Measurements from ENCODE around the gene MCTP1. TPM values are rescaled to one million over a fixed set of nuclear protein-coding genes. Genes with fewer than 3 reads are reported as not detected.

Gene MCTP1
- total RNA-seq, 1 experiment from 2014 or later = 7.5 TPM

GRCh38 chr5:95026718-95027117, 258.2 kb downstream of the MCTP1 start:
- Histone ChIP-seq H3K9ac (ENCODE audit: low read length) (no peak overlapping the region), H3K4me2 (ENCODE audit: low read length) (no peak overlapping the region), H3K27ac (ENCODE audit: low read length) (no peak overlapping the region), H3K79me2 (ENCODE audit: low read length) (no peaks in the 10 kb centered on the region), H3F3A (ENCODE audit: low read length, unreplicated experiment) (no peaks in the 10 kb centered on the region), H3K27me3 (ENCODE audit: low read length) (no peaks in the 10 kb centered on the region), H2AFZ (ENCODE audit: low read length) (no peak overlapping the region), H4K20me1 (ENCODE audit: low read length) (no peaks in the 10 kb centered on the region), H3K4me1 (ENCODE audit: insufficient read depth, low read length) (no peaks in the 10 kb centered on the region), H3K9me3 (ENCODE audit: low read length) (no peaks in the 10 kb centered on the region), H3K9me2 (replicated peaks; ENCODE audit: low read length) (no peaks in the 10 kb centered on the region), H3K36me3 (ENCODE audit: low read depth, low read length) (no peaks in the 10 kb centered on the region), H3K4me3 (ENCODE audit: low read length) (no peak overlapping the region)
- no peak for TF ChIP-seq EZH2phosphoT487 (IDR thresholded peaks at IDR 0.05; ENCODE audit: borderline replicate concordance, low read length)
- no peak for TF ChIP-seq EZH2 (IDR thresholded peaks at IDR 0.05; ENCODE audit: low read length, unreplicated experiment)
- no peak for TF ChIP-seq CTCF (conservative IDR thresholded peaks at IDR 0.05; ENCODE audit: low read depth, low read length)
- no TSS peak for BruUV-seq (replicated peaks)
- ChIA-PET POLR2A (ENCODE audit: unreplicated experiment) (no interaction called here), CTCF (no interaction called here)
- intact Hi-C loops (cut with micrococcal nuclease) = no loop called here
- DNase-seq (no peak), ATAC-seq (no peak)

GRCh38 chr5:95022967-95023695, 261.8 kb downstream of the MCTP1 start:
- DNase-seq = peak; percentile 4
- H3K9me2 ChIP-seq (replicated peaks; ENCODE audit: low read length) = no peaks in the 10 kb centered on the region
- no peaks in the 10 kb centered on the region for H3K27me3 ChIP-seq (ENCODE audit: low read length)
- intact Hi-C loops (cut with micrococcal nuclease) = no loop called here
- TF ChIP-seq EZH2phosphoT487 (IDR thresholded peaks at IDR 0.05; ENCODE audit: borderline replicate concordance, low read length) = no peak
- TF ChIP-seq EZH2 (IDR thresholded peaks at IDR 0.05; ENCODE audit: low read length, unreplicated experiment) = no peak
- TF ChIP-seq CTCF (conservative IDR thresholded peaks at IDR 0.05; ENCODE audit: low read depth, low read length) = no peak
- H3K9me3 ChIP-seq (ENCODE audit: low read length) = no peaks in the 10 kb centered on the region
- H3K4me2 ChIP-seq (ENCODE audit: low read length) = no peak overlapping the region
- no peak overlapping the region for H3K9ac ChIP-seq (ENCODE audit: low read length)
- H4K20me1 ChIP-seq (ENCODE audit: low read length) = no peaks in the 10 kb centered on the region
- no peak for ATAC-seq
- no peaks in the 10 kb centered on the region for H3F3A ChIP-seq (ENCODE audit: low read length, unreplicated experiment)
- H3K36me3 ChIP-seq (ENCODE audit: low read depth, low read length) = no peaks in the 10 kb centered on the region
- no peak overlapping the region for H3K4me3 ChIP-seq (ENCODE audit: low read length)
- ChIA-PET POLR2A (ENCODE audit: unreplicated experiment) (no interaction called here), CTCF (no interaction called here)
- no TSS peak for BruUV-seq (replicated peaks)
- no peaks in the 10 kb centered on the region; the same call in 1 of the 2 replicates for H3K4me1 ChIP-seq (ENCODE audit: insufficient read depth, low read length)
- H3K79me2 ChIP-seq (ENCODE audit: low read length) = no peaks in the 10 kb centered on the region
- no peak overlapping the region for H3K27ac ChIP-seq (ENCODE audit: low read length)
- no peak overlapping the region for H2AFZ ChIP-seq (ENCODE audit: low read length)

GRCh38 chr5:95020345-95020744, 264.5 kb downstream of the MCTP1 start:
- Histone ChIP-seq H3K9ac (ENCODE audit: low read length) (no peak overlapping the region), H3K9me2 (replicated peaks; ENCODE audit: low read length) (no peaks in the 10 kb centered on the region), H3K4me1 (ENCODE audit: insufficient read depth, low read length) (no peaks in the 10 kb centered on the region; the same call in 1 of the 2 replicates), H3K27ac (ENCODE audit: low read length) (no peak overlapping the region), H3K27me3 (ENCODE audit: low read length) (no peaks in the 10 kb centered on the region), H3K4me3 (ENCODE audit: low read length) (no peak overlapping the region), H4K20me1 (ENCODE audit: low read length) (no peaks in the 10 kb centered on the region), H3K36me3 (ENCODE audit: low read depth, low read length) (no peaks in the 10 kb centered on the region), H3K79me2 (ENCODE audit: low read length) (no peaks in the 10 kb centered on the region), H3K9me3 (ENCODE audit: low read length) (no peaks in the 10 kb centered on the region), H3F3A (ENCODE audit: low read length, unreplicated experiment) (no peaks in the 10 kb centered on the region), H2AFZ (ENCODE audit: low read length) (no peak overlapping the region), H3K4me2 (ENCODE audit: low read length) (no peak overlapping the region)
- POLR2A ChIA-PET (ENCODE audit: unreplicated experiment) = no interaction called here
- DNase-seq = no peak
- TF ChIP-seq EZH2phosphoT487 (IDR thresholded peaks at IDR 0.05; ENCODE audit: borderline replicate concordance, low read length) (no peak), CTCF (conservative IDR thresholded peaks at IDR 0.05; ENCODE audit: low read depth, low read length) (no peak), EZH2 (IDR thresholded peaks at IDR 0.05; ENCODE audit: low read length, unreplicated experiment) (no peak)
- no peak for ATAC-seq
- CTCF ChIA-PET = no interaction called here
- intact Hi-C loops (cut with micrococcal nuclease) = no loop called here
- no TSS peak for BruUV-seq (replicated peaks)
